Activated T-cell treated with anti-CD3 and anti-CD28 coated beads, Interleukin-2, amount 50 U/mL, for 4 hours (primary cell): ENCODE data around the gene MRPS7. TPM values are rescaled to one million over a fixed set of nuclear protein-coding genes. Genes with fewer than 3 reads are reported as not detected.
"Not testable (repeated sequence)": the region's sequence is repeated elsewhere in the genome, so short reads cannot be mapped to it uniquely, and the experiment has no call there.

Experiments
- ATAC-seq, 2 donors: fragments of 200-7000 bp; cut with Tn5 transposase; one replicate each; pipeline ENCODE4 v1.10.0; 2021
- DNase-seq: peaks from one replicate; pipeline ENCODE4 v3.0.0-alpha.2; 2020
- H3K27me3 Mint-ChIP-seq: one replicate; pipeline ENCODE4 v1.8.0; 2021; ENCODE audit warnings: low read depth, mixed read lengths
- H3K36me3 Mint-ChIP-seq: one replicate; pipeline ENCODE4 v1.8.0; 2022; ENCODE audit warnings: mixed read lengths; ENCODE audit not compliant: insufficient read depth
- H3K4me1 Mint-ChIP-seq: one replicate; pipeline ENCODE4 v1.8.0; 2021; ENCODE audit warnings: low read depth, mixed read lengths
- H3K4me3 Mint-ChIP-seq: one replicate; pipeline ENCODE4 v1.8.0; 2021; ENCODE audit warnings: mild to moderate bottlenecking, moderate library complexity, mixed read lengths
- H3K9me3 Mint-ChIP-seq: one replicate; pipeline ENCODE4 v1.8.0; 2021; ENCODE audit warnings: mixed read lengths
- total RNA-seq, 3 donors: library from RNA; stranded (reverse); gene quantifications; one replicate each; pipeline ENCODE4 v1.2.1, GENCODE V29; 2021

The MRPS7 gene
- total RNA-seq, 3 donors from 2014 or later = 131 to 167 (median 160) TPM

- H3K27me3 Mint-ChIP-seq, H3K9me3 Mint-ChIP-seq, ATAC-seq, DNase-seq, H3K36me3 Mint-ChIP-seq: not testable (repeated sequence)
- peak overlapping the region; percentile 12 for H3K4me3 Mint-ChIP-seq
- peaks cover 83% of the 10 kb centered on the region for H3K4me1 Mint-ChIP-seq
Measured at GRCh38 chr17:75255954-75256698, 5.6 kb upstream of the MRPS7 start.

- H3K9me3 Mint-ChIP-seq, H3K4me3 Mint-ChIP-seq, H3K27me3 Mint-ChIP-seq: not testable (repeated sequence)
Measured at GRCh38 chr17:75257228-75257627, 4.5 kb upstream of the MRPS7 start.

DNA sequence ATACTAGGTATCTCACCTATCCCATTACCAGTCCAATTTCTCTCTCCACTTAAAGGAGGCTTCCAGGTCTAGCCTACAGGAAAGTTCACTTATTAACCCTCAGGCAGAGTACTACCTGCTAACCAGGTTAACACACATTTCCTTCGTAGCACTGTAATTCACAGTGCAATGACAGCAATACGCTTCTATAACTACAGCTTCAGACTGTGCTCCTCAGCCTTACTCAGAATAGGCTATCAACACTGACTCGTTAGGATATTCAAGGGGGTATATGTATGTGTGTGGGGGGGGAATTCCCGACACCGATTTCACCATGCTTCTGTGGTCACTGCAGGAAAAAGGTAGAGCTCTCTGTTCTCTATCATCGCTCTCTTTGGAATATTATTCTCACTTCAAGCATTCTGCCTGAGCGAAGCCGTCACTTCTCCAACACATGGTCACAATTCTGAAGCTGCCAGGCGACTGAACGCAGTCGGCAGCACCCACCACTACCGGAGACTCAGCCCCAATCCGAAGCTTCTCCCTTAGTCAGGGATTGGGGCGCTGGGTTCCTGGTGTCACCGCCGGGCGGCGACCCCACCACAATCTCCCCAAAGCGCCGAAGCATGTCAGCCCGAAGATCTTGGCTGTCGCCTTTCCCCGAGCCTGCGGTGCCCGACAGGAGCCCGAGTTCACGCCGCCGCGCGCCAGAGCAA lies 891 bp upstream of the MRPS7 start:
- H3K9me3 Mint-ChIP-seq = no peaks in the 10 kb centered on the region
- H3K4me1 Mint-ChIP-seq = peaks cover 57% of the 10 kb centered on the region
- no peaks in the 10 kb centered on the region for H3K27me3 Mint-ChIP-seq
- H3K4me3 Mint-ChIP-seq = peak overlapping the region; percentile 91
- DNase-seq = peak; percentile 42
- ATAC-seq = peak; percentile 63 to 71
- peaks cover 12% of the 10 kb centered on the region for H3K36me3 Mint-ChIP-seq

More at GRCh38 chr17:75257228-75257627, 4.5 kb upstream of the MRPS7 start:
- DNase-seq, H3K36me3 Mint-ChIP-seq, ATAC-seq: not testable (repeated sequence)
- peaks cover 75% of the 10 kb centered on the region for H3K4me1 Mint-ChIP-seq

DNA sequence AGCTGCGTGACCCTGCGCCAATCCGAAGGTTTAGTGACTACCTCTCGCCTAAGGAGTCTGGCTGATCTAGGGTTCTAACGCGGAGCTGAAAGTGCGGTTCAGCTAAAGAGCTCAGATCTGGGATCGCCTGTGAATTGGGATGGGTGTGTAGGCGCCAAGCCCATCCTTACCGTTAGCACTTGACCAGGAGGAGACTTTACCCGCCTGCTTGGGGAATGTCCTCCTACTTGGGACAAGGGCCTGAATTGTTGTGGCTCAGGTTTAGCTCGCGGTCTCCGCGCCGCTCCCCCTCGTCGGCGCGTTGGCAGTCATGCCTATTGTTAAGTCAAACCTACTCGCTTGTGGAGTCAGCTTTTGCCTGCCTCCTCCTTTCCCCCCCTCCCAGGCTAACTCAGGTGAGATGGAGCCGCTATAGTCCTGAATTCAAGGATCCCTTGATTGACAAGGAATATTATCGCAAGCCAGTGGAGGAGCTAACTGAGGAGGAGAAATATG lies 480 bp downstream of the MRPS7 start:
- no peak for DNase-seq
- Mint-ChIP-seq H3K36me3 (peaks cover 17% of the 10 kb centered on the region), H3K27me3 (no peaks in the 10 kb centered on the region), H3K4me1 (peaks cover 44% of the 10 kb centered on the region), H3K9me3 (no peaks in the 10 kb centered on the region), H3K4me3 (peak overlapping the region; percentile 91)
- ATAC-seq = peak in 1 of 2 donors; percentile 10

DNA sequence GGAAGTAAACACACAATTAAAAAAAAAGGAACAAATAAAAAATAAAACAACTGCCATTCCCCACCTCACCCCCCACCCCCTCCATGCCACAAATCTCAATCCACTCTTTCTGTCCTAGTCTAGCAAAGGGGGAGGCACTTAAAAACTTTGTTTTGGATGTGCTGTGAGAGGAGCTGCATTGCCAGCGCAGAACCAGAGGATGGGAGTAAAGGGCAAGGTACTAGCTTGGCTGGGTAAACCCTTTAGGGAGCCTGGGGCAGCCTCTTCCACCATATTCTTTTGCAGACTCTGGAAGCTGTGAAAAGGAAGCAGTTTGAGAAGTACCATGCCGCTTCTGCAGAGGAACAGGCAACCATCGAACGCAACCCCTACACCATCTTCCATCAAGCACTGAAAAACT lies 1.4 kb downstream of the MRPS7 start:
- peak overlapping the region; percentile 91 for H3K4me3 Mint-ChIP-seq
- peaks cover 17% of the 10 kb centered on the region for H3K36me3 Mint-ChIP-seq
- H3K9me3 Mint-ChIP-seq = no peaks in the 10 kb centered on the region
- no peaks in the 10 kb centered on the region for H3K27me3 Mint-ChIP-seq
- ATAC-seq (no peak), DNase-seq (no peak)
- peaks cover 37% of the 10 kb centered on the region for H3K4me1 Mint-ChIP-seq

GRCh38 chr17:75265614-75266315 lies 4.1 kb downstream of the MRPS7 start:
- Mint-ChIP-seq H3K9me3 (no peaks in the 10 kb centered on the region), H3K4me3 (no peak overlapping the region), H3K27me3 (no peaks in the 10 kb centered on the region), H3K4me1 (peaks cover 26% of the 10 kb centered on the region), H3K36me3 (peaks cover 13% of the 10 kb centered on the region)
- no peak for ATAC-seq
- no peak for DNase-seq

- Mint-ChIP-seq H3K27me3 (no peaks in the 10 kb centered on the region), H3K4me3 (no peak overlapping the region), H3K4me1 (peaks cover 26% of the 10 kb centered on the region), H3K9me3 (no peaks in the 10 kb centered on the region), H3K36me3 (peaks cover 13% of the 10 kb centered on the region)
- DNase-seq (no peak), ATAC-seq (no peak)
Measured at GRCh38 chr17:75266316-75267152, 4.9 kb downstream of the MRPS7 start.

DNA sequence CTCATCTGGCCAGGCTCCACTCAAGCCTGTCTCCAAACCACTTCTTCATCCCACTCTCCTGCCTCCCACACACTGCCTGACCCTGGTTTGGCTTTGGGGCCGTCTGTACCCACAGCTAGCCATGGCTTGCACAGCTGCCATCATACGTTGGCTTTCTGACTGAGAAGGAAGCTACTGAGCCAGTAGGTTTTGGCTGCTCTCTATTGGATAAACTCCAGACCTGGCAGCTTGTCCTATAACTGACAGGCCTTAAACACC lies 5.4 kb downstream of the MRPS7 start:
- ATAC-seq = no peak
- peaks cover 30% of the 10 kb centered on the region for H3K4me1 Mint-ChIP-seq
- no peak for DNase-seq
- H3K9me3 Mint-ChIP-seq = no peaks in the 10 kb centered on the region
- no peak overlapping the region for H3K4me3 Mint-ChIP-seq
- H3K36me3 Mint-ChIP-seq = peaks cover 15% of the 10 kb centered on the region
- H3K27me3 Mint-ChIP-seq = no peaks in the 10 kb centered on the region

- Mint-ChIP-seq H3K27me3 (no peaks in the 10 kb centered on the region), H3K4me3 (no peak overlapping the region), H3K9me3 (no peaks in the 10 kb centered on the region), H3K36me3 (peaks cover 11% of the 10 kb centered on the region), H3K4me1 (peaks cover 28% of the 10 kb centered on the region)
- ATAC-seq = no peak
- DNase-seq = no peak
Measured at GRCh38 chr17:75267411-75268232, 5.9 kb downstream of the MRPS7 start.

DNA sequence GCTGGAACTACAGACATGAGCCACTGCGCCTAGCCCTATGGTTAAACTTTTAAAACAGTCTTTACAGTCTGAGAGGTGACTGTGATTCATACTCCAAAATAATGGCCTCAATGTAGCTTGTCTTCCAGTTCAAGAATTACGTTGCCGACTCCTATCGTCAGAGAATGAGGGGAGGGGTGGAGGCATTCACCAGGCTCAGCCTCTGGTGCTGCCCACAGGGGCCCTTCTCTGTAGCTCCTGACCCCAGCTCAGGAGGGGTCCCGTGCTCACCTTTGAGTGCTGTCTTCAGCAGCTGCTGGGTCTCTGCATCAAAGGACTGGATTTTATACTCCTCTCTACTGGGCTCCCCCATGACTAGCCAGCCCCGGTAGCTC lies 8.2 kb downstream of the MRPS7 start:
- peaks cover 31% of the 10 kb centered on the region for H3K4me1 Mint-ChIP-seq
- H3K9me3 Mint-ChIP-seq = no peaks in the 10 kb centered on the region
- DNase-seq (no peak), ATAC-seq (no peak)
- H3K27me3 Mint-ChIP-seq = no peaks in the 10 kb centered on the region
- peak overlapping the region; percentile 85 for H3K4me3 Mint-ChIP-seq
- H3K36me3 Mint-ChIP-seq = peaks cover 14% of the 10 kb centered on the region

- H3K36me3 Mint-ChIP-seq = peaks cover 17% of the 10 kb centered on the region
- H3K9me3 Mint-ChIP-seq = no peaks in the 10 kb centered on the region
- H3K4me3 Mint-ChIP-seq = peak overlapping the region; percentile 85
- peak; percentile 28 to 44 for ATAC-seq
- H3K4me1 Mint-ChIP-seq = peaks cover 33% of the 10 kb centered on the region
- no peaks in the 10 kb centered on the region for H3K27me3 Mint-ChIP-seq
- peak; percentile 30 for DNase-seq
Measured at GRCh38 chr17:75270218-75270965, 8.7 kb downstream of the MRPS7 start.

DNA sequence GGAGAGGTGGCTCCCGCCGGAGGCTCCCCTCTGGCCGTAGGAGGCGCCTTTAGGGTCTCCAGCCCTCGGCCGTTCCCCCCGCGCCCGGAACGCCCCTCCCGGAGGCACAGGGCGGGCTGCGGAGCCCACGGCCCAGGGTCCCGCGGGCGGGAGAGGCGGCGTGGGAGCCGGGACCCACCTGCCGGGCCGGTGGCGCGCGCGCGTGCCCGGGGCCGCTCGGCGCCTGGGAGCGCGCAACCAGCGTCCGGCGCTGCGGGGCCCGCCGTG lies 9.2 kb downstream of the MRPS7 start, which contains the start of gene MIF4GD:
Gene MIF4GD, minus strand, starts transcription at position 266 of the 267 bp plus-strand sequence. CDS start 1,036 bp downstream, outside the sequence.
- DNase-seq (no peak), ATAC-seq (peak in 1 of 2 donors; percentile 24)
- Mint-ChIP-seq H3K4me3 (peak within 1 kb of the TSS; percentile 88), H3K9me3 (no peaks in the 10 kb centered on the region), H3K27me3 (no peaks in the 10 kb centered on the region), H3K4me1 (peaks cover 33% of the 10 kb centered on the region), H3K36me3 (peaks cover 19% of the 10 kb centered on the region)
